RWPE2 (cell line): ENCODE results near the gene ATP2A1.

Source experiments
- ATAC-seq: fragments of 200-7000 bp; cut with Tn5 transposase; 3 replicates; pipeline ENCODE4 v1.9.1; 2021; ENCODE audit warnings: low read depth
- DNase-seq: peaks from one replicate; pipeline ENCODE4 v3.0.0-alpha.2; 2020; ENCODE audit warnings: low spot score
- H3K27ac ChIP-seq: fragments of 450-650 bp; 2 replicates; pipeline ENCODE4 v1.5.1; 2017; ENCODE audit warnings: mild to moderate bottlenecking; ENCODE audit not compliant: poor library complexity, severe bottlenecking
- H3K27me3 ChIP-seq: fragments of 250-450 bp; sonication (Bioruptor Pico); 2 replicates; pipeline ENCODE4 v1.5.1; 2021; ENCODE audit warnings: mild to moderate bottlenecking, moderate library complexity; ENCODE audit not compliant: insufficient read depth, poor library complexity, severe bottlenecking
- H3K36me3 ChIP-seq: fragments of 250-450 bp; sonication (Bioruptor Pico); 2 replicates; pipeline ENCODE4 v1.5.1; 2020; ENCODE audit warnings: low read depth, mild to moderate bottlenecking, moderate library complexity
- H3K4me1 ChIP-seq: fragments of 250-450 bp; sonication (Bioruptor Pico); 2 replicates; pipeline ENCODE4 v1.5.1; 2021; ENCODE audit warnings: mild to moderate bottlenecking, moderate library complexity; ENCODE audit not compliant: insufficient read depth, poor library complexity, severe bottlenecking
- H3K4me3 ChIP-seq: fragments of 250-450 bp; sonication (Bioruptor Pico); 2 replicates; pipeline ENCODE4 v1.5.1; 2021; ENCODE audit warnings: mild to moderate bottlenecking, moderate library complexity; ENCODE audit not compliant: severe bottlenecking
- H3K9me3 ChIP-seq: fragments of 250-450 bp; sonication (Bioruptor Pico); 2 replicates; pipeline ENCODE4 v1.5.1; 2021; ENCODE audit warnings: mild to moderate bottlenecking, moderate library complexity; ENCODE audit not compliant: severe bottlenecking
- CTCF ChIP-seq: fragments of 450-650 bp; IDR thresholded peaks from one replicate; pipeline ENCODE4 v1.5.1; 2017; ENCODE audit warnings: mild to moderate bottlenecking, moderate library complexity; ENCODE audit not compliant: poor library complexity, severe bottlenecking

ATP2A1 gene

DNA sequence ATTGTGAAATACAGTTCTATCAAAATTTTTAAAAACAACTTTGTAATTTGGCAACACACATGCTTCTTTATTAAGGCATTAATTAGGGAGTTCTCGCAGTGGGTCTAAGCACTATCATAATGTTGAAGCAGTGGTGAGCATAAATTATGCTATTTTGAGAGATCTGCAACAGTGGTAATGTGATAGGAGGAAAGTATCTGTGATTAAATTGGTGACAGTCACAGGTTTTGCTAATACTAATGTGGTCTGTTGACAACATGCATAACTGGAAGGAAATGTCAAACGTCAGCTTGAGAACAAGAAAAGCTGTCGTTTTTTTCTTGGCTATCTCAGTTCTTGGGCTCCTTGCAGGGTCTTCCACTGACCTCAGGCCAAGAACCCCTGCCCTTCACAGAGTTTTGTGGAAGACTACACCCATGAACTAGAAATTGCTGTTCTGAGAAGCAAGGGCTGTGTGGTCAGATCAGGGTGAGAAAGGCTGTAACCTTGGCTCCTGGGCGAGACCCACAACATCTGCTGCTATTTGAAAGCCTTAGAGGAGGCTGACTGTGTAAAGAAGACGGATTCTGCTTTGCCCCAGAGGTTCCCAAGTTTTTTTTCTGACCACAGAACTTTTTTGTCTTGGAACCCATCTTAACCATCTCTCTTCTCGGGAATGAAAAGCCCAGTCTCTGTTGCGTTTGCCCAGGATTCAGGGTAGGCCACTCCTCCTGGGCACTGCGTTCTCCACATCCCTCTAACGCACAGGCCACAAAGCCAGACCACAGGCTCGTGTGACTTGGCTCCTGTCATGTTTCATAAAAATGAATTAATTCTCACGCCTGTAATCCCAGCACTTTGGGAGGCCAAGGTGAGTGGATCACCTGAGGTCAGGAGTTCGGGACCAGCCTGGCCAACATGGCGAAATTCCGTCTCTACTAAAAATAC lies 13.9 kb downstream of the ATP2A1 start:
- no peak for ATAC-seq
- H3K4me3 ChIP-seq = no peak overlapping the region
- no peak for DNase-seq
- no peaks in the 10 kb centered on the region for H3K27me3 ChIP-seq
- no peak for TF ChIP-seq CTCF
- H3K36me3 ChIP-seq = no peaks in the 10 kb centered on the region
- H3K4me1 ChIP-seq = no peaks in the 10 kb centered on the region
- no peak overlapping the region for H3K27ac ChIP-seq
- H3K9me3 ChIP-seq = no peaks in the 10 kb centered on the region

DNA sequence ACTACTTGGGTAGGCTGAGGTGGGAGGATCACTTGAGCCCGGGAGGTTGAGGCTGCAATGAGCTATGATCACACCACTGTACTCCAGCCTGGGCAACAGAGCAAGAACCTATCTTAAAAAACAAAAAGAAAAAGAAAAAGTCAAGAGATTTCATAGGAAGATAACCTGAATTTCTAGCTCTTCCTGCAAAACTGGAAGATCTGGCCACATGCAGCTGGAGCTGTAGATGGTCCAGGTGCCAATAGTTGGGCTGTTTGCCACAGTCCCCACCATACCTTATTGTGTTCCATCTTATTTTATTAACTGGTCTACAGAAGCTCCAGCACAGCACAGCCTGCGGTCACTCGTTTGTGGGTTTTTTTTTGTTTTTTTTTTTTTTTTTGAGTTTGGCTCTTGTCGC lies 15.0 kb downstream of the ATP2A1 start:
- Histone ChIP-seq H3K4me1 (no peaks in the 10 kb centered on the region), H3K9me3 (no peaks in the 10 kb centered on the region), H3K27me3 (no peaks in the 10 kb centered on the region), H3K36me3 (no peaks in the 10 kb centered on the region), H3K4me3 (no peak overlapping the region), H3K27ac (no peak overlapping the region)
- no peak for TF ChIP-seq CTCF
- no peak for DNase-seq
- no peak for ATAC-seq

GRCh38 chr16:28895609-28896008 lies 17.3 kb downstream of the ATP2A1 start:
- Histone ChIP-seq H3K27ac (no peak overlapping the region), H3K27me3 (no peaks in the 10 kb centered on the region), H3K4me1 (no peaks in the 10 kb centered on the region), H3K4me3 (no peak overlapping the region), H3K9me3 (no peaks in the 10 kb centered on the region), H3K36me3 (no peaks in the 10 kb centered on the region)
- TF ChIP-seq CTCF = no peak
- DNase-seq = no peak
- ATAC-seq = no peak

DNA sequence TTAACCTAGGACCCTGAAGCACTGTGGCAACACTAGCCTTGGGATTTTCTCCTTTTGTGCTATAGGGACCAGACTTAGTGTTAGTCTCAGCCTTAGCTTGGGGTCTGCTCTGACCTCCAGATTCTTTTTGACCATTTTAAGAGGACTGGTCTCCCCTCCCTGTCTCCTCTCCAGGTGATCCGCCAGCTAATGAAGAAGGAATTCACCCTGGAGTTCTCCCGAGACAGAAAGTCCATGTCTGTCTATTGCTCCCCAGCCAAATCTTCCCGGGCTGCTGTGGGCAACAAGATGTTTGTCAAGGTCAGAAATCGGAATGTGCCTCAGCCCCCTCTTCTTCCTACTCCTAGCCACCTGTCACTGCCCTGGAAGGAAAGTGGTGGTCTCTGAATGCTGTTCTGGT lies 19.5 kb downstream of the ATP2A1 start:
- H3K4me1 ChIP-seq = no peaks in the 10 kb centered on the region
- no peak for TF ChIP-seq CTCF
- no peak overlapping the region for H3K27ac ChIP-seq
- H3K4me3 ChIP-seq = no peak overlapping the region
- no peak for DNase-seq
- ATAC-seq = no peak
- no peaks in the 10 kb centered on the region for H3K27me3 ChIP-seq
- H3K9me3 ChIP-seq = no peaks in the 10 kb centered on the region
- H3K36me3 ChIP-seq = no peaks in the 10 kb centered on the region

GRCh38 chr16:28898266-28898665 lies 20.0 kb downstream of the ATP2A1 start:
- no peaks in the 10 kb centered on the region for H3K27me3 ChIP-seq
- ATAC-seq = no peak
- no peak for DNase-seq
- H3K4me1 ChIP-seq = no peaks in the 10 kb centered on the region
- TF ChIP-seq CTCF = no peak
- no peaks in the 10 kb centered on the region for H3K36me3 ChIP-seq
- no peak overlapping the region for H3K4me3 ChIP-seq
- H3K27ac ChIP-seq = no peak overlapping the region
- H3K9me3 ChIP-seq = no peaks in the 10 kb centered on the region
